ENCODE measurements around the gene SEMA4G.
A peak's percentile ranks its signal among the peaks of the same experiment; 100 is the strongest.

The SEMA4G gene

GRCh38 chr10:100988166-100988565 lies 18.9 kb downstream of the SEMA4G start:
- DNase-seq: no peak

GRCh38 chr10:100989088-100989487 lies 19.8 kb downstream of the SEMA4G start:
- DNase-seq: no peak

GRCh38 chr10:100993986-100994708 lies 24.8 kb downstream of the SEMA4G start:
- no peak for DNase-seq

- no peak for DNase-seq
Observed at GRCh38 chr10:100995181-100995580, 25.9 kb downstream of the SEMA4G start.

- DNase-seq: peak; percentile 30
Observed at GRCh38 chr10:100996678-100997359, 27.5 kb downstream of the SEMA4G start.

- DNase-seq: peak; percentile 69
Observed at GRCh38 chr10:100997360-100998182, 28.3 kb downstream of the SEMA4G start.

- DNase-seq: peak; percentile 62
Observed at GRCh38 chr10:100998183-100998990, 29.1 kb downstream of the SEMA4G start.

GRCh38 chr10:100998991-100999741 lies 29.9 kb downstream of the SEMA4G start:
- peak; percentile 78 for DNase-seq

- DNase-seq: no peak
Observed at GRCh38 chr10:100999742-101000126, 30.4 kb downstream of the SEMA4G start, which contains the start of gene LZTS2. TSS of gene LZTS2 (plus strand) at chr10:100999808. CDS start at chr10:101002539, 2,731 bp downstream.

- DNase-seq: no peak
Observed at GRCh38 chr10:101000127-101000914, 31.0 kb downstream of the SEMA4G start.

- DNase-seq: no peak
Observed at GRCh38 chr10:101000915-101001658, 31.8 kb downstream of the SEMA4G start.

GRCh38 chr10:101001659-101002035 lies 32.3 kb downstream of the SEMA4G start:
- no peak for DNase-seq

GRCh38 chr10:101002456-101002855 lies 33.2 kb downstream of the SEMA4G start:
- DNase-seq: no peak

- DNase-seq: no peak
Observed at GRCh38 chr10:101003639-101004206, 34.4 kb downstream of the SEMA4G start.

- no peak for DNase-seq
Observed at GRCh38 chr10:101005361-101005760, 36.1 kb downstream of the SEMA4G start.

GRCh38 chr10:101005869-101006567 lies 36.7 kb downstream of the SEMA4G start:
- no peak for DNase-seq

GRCh38 chr10:101006593-101007098 lies 37.3 kb downstream of the SEMA4G start:
- no peak for DNase-seq

- no peak for DNase-seq
Observed at GRCh38 chr10:101007099-101007711, 37.9 kb downstream of the SEMA4G start.
